A673 (cell line): ENCODE data around the gene RTKN2. TPM values are rescaled to one million over a fixed set of nuclear protein-coding genes. Genes with fewer than 3 reads are reported as not detected.

ENCODE experiments used
- BruUV-seq: library from RNA; stranded (reverse); fragments of 400-500 nt; replicated peaks from 2 replicates; lab custom pipeline; 2021; lab: Mats Ljungman, UMichigan
- CTCF ChIA-PET: fragments of 300-600 bp; sonication (Branson Sonifier 250); formaldehyde crosslinking; loops from one replicate; lab custom pipeline; 2022; ENCODE audit warnings: antibody characterized with exemption; lab: Charles Lee
- POLR2A ChIA-PET: fragments of 300-600 bp; sonication (Branson Sonifier 250); formaldehyde crosslinking; loops from one replicate; lab custom pipeline; 2022; ENCODE audit warnings: antibody characterized with exemption; ENCODE audit not compliant: low non-redundant PET; lab: Charles Lee
- DNase-seq: peaks from one replicate; pipeline ENCODE4 v3.0.0-alpha.2; 2015; ENCODE audit warnings: low spot score
- H3K27ac ChIP-seq: fragments of 200-600 bp; sonication (generic); 2 replicates; pipeline ENCODE4 v1.5.1; 2016; ENCODE audit warnings: mixed run types, low read depth, mild to moderate bottlenecking, mixed read lengths, antibody characterized with exemption, low read length; ENCODE audit not compliant: poor library complexity, severe bottlenecking
- H3K27me3 ChIP-seq: fragments of 200-600 bp; sonication (generic); replicated peaks from 2 replicates; pipeline ENCODE4 v1.6.1; 2017; ENCODE audit warnings: mixed run types, low read depth, mild to moderate bottlenecking, mixed read lengths, antibody characterized with exemption, low read length; ENCODE audit not compliant: insufficient read depth, poor library complexity
- H3K36me3 ChIP-seq: fragments of 200-600 bp; sonication (generic); 2 replicates; pipeline ENCODE4 v1.6.1; 2016; ENCODE audit warnings: mixed run types, mild to moderate bottlenecking, mixed read lengths, antibody characterized with exemption, low read length; ENCODE audit not compliant: insufficient read depth, poor library complexity, severe bottlenecking
- H3K4me1 ChIP-seq: fragments of 200-600 bp; sonication (generic); 2 replicates; pipeline ENCODE4 v1.6.1; 2017; ENCODE audit warnings: mixed run types, mild to moderate bottlenecking, mixed read lengths, antibody characterized with exemption, low read length; ENCODE audit not compliant: insufficient read depth, poor library complexity, severe bottlenecking
- H3K4me3 ChIP-seq: fragments of 200-600 bp; sonication (generic); 2 replicates; pipeline ENCODE4 v1.5.1; 2016; ENCODE audit warnings: low read depth, mixed run types, mild to moderate bottlenecking, mixed read lengths, low read length; ENCODE audit not compliant: poor library complexity, severe bottlenecking
- H3K9me3 ChIP-seq: fragments of 200-600 bp; sonication (generic); 2 replicates; pipeline ENCODE4 v1.6.1; 2016; ENCODE audit warnings: mixed run types, low read depth, mild to moderate bottlenecking, mixed read lengths, antibody characterized with exemption, low read length; ENCODE audit not compliant: poor library complexity, severe bottlenecking
- CTCF ChIP-seq: fragments of 300-800, 200-600 bp; sonication (generic); conservative IDR thresholded peaks from 2 replicates; pipeline ENCODE4 v1.5.1; 2017; ENCODE audit warnings: low read depth, mild to moderate bottlenecking, antibody characterized with exemption, low read length, moderate library complexity, mixed read lengths
- EZH2 ChIP-seq: fragments of 200-600 bp; sonication (generic); IDR thresholded peaks from 2 replicates; pipeline ENCODE4 v1.6.1; 2017; ENCODE audit warnings: borderline replicate concordance, low read depth, mild to moderate bottlenecking, mixed read lengths, antibody characterized with exemption, low read length; ENCODE audit not compliant: poor library complexity, severe bottlenecking
- intact Hi-C: fragments of 100-400 bp; cut with micrococcal nuclease; formaldehyde crosslinking; loops from one replicate; pipeline ENCODE4 v1.10.0; 2022; ENCODE audit not compliant: unreplicated experiment
- total RNA-seq: library from RNA; stranded (reverse); gene quantifications from 2 replicates; pipeline ENCODE4 v1.2.3, GENCODE V29; 2021

The RTKN2 gene
- total RNA-seq, 1 experiment from 2014 or later, result 22.3 TPM

GRCh38 chr10:62157601-62158000, 111.0 kb downstream of the RTKN2 start:
- POLR2A ChIA-PET, result no interaction called here
- H3K27ac ChIP-seq, result no peak overlapping the region
- no peaks in the 10 kb centered on the region for H3K9me3 ChIP-seq
- H3K4me1 ChIP-seq, result no peaks in the 10 kb centered on the region
- no peak for TF ChIP-seq EZH2
- no peak for TF ChIP-seq CTCF
- no peaks in the 10 kb centered on the region for H3K36me3 ChIP-seq
- intact Hi-C loops, result no loop called here
- DNase-seq, result no peak
- H3K27me3 ChIP-seq, result no peaks in the 10 kb centered on the region
- BruUV-seq, result no TSS peak
- H3K4me3 ChIP-seq, result no peak overlapping the region
- CTCF ChIA-PET, result no interaction called here

GRCh38 chr10:62155054-62155680, 113.5 kb downstream of the RTKN2 start:
- no TSS peak for BruUV-seq
- intact Hi-C loops, result no loop called here
- Histone ChIP-seq H3K36me3 (no peaks in the 10 kb centered on the region), H3K27ac (no peak overlapping the region), H3K4me3 (no peak overlapping the region), H3K27me3 (no peaks in the 10 kb centered on the region), H3K4me1 (no peaks in the 10 kb centered on the region), H3K9me3 (no peaks in the 10 kb centered on the region)
- DNase-seq, result no peak
- POLR2A ChIA-PET, result no interaction called here
- TF ChIP-seq CTCF, result no peak
- TF ChIP-seq EZH2, result no peak
- CTCF ChIA-PET, result no interaction called here

- H3K4me1 ChIP-seq, result no peaks in the 10 kb centered on the region
- no peak for DNase-seq
- no peaks in the 10 kb centered on the region for H3K27me3 ChIP-seq
- H3K9me3 ChIP-seq, result no peaks in the 10 kb centered on the region
- no peak overlapping the region for H3K4me3 ChIP-seq
- no peak overlapping the region for H3K27ac ChIP-seq
- BruUV-seq, result no TSS peak
- intact Hi-C loops, result no loop called here
- ChIA-PET POLR2A (no interaction called here), CTCF (no interaction called here)
- TF ChIP-seq CTCF, result no peak
- TF ChIP-seq EZH2, result no peak
- H3K36me3 ChIP-seq, result no peaks in the 10 kb centered on the region
These were observed 114.4 kb downstream of the RTKN2 start for GRCh38 chr10:62154231-62154630.
